ENCODE measurements around the gene SMIM29. TPM values are rescaled to one million over a fixed set of nuclear protein-coding genes. Genes with fewer than 3 reads are reported as not detected.

The SMIM29 gene
- total RNA-seq, 1 donor from 2014 or later = 43.6 TPM

GRCh38 chr6:34235307-34236130, 13.3 kb downstream of the SMIM29 start:
- no peak for DNase-seq (ENCODE audit: low read depth)
- no peak for TF ChIP-seq CTCF (conservative IDR thresholded peaks at IDR 0.05; ENCODE audit: low read depth, low read length)
- peak overlapping the region; percentile 71 for H3K4me3 ChIP-seq (ENCODE audit: low read depth, low read length)

DNA sequence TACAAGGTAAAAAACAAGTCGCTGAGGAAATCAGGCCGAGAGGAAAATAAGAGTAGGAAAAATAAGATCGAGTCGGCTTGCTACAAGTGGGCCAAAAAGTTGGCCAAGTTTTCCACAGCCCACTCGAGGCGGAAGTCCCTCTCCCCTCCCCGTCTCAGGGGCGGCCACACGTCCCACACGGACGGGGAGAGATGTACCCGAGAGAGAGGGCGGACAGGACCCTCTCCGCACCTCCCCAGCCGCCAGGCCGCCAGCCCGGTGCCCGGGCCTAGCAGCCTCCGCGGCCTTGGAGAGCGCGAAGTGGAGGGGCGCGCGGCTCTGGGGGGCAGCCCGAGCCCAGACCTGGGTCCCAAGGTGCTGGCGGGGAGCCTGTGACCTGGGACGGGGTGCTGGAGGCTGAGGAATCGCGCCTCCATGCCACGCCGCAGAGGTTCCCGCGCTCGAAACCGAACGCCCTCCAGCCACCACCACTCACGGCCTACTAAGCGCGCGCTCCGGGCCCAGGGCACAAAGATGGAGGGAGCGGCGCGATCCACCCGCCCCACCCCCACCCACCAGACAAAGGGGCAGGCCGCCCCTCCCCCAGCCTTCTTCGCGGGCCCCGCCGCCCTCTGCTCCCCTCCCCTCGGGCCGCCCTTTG, 14.0 kb downstream of the SMIM29 start:
- no peak for TF ChIP-seq CTCF (conservative IDR thresholded peaks at IDR 0.05; ENCODE audit: low read depth, low read length)
- DNase-seq (ENCODE audit: low read depth) = no peak

GRCh38 chr6:34233867-34234266, 14.9 kb downstream of the SMIM29 start:
- no peak for DNase-seq (ENCODE audit: low read depth)
- TF ChIP-seq CTCF (conservative IDR thresholded peaks at IDR 0.05; ENCODE audit: low read depth, low read length) = no peak
- H3K4me3 ChIP-seq (ENCODE audit: low read depth, low read length) = no peak overlapping the region

More for the DNA sequence above, 14.0 kb downstream of the SMIM29 start:
- H3K4me3 ChIP-seq (ENCODE audit: low read depth, low read length) = no peak overlapping the region

DNA sequence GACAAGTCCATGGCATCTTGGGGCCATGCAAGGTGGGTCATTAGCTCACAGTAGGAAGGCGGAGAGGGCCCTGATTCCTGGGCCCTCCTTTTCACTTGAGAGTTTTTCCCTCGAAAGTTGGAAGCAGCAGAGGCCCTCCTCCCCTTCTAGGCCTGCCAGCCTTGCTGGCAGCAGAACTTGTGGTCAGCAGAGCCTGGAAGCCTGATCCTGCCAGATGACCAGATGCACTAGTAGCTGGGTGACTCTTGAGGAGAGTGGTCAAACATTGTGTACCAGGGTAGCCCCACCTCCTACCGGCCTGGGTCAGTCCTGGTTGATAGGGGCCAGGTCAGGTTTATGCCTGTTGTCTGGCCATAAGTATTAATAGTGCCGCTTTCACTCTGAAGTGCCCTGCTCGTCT, 15.9 kb downstream of the SMIM29 start:
- no peak for TF ChIP-seq CTCF (conservative IDR thresholded peaks at IDR 0.05; ENCODE audit: low read depth, low read length)
- no peak overlapping the region for H3K4me3 ChIP-seq (ENCODE audit: low read depth, low read length)
- no peak for DNase-seq (ENCODE audit: low read depth)

DNA sequence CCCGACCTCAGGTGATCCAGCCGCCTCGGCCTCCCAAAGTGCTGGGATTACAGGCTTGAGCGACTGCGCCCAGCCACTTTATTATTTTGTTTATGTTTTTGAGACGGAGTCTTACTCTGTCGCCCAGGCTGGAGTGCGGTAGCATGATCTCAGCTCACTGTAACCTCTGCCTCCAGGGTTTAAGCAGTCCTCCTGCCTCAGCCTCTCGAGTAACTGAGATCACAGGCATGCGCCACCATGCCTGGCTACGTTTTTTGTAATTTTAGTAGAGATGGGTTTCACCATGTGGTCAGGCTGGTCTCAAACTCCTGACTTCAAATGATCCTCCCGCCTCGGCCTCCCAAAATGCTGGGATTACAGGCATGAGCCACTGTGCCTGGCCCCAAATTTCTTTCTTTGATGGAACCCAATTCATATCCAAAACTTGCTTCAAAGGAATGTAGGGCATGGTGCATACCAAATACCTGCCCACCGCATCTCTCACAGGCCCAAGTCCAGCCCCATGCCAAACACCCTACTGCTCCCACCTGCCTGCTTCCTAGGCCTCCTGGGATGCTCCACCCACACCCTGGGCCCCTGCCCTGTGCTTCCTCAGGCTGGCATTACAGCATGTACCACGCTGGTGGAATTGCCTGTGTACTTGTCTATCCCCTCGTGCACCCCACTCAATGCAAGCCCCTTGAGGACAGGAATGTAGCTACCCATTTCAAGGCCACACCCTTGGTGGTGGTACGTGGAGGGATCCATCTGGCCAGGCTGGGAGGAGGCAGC, 17.1 kb downstream of the SMIM29 start:
- no peak for TF ChIP-seq CTCF (conservative IDR thresholded peaks at IDR 0.05; ENCODE audit: low read depth, low read length)
- H3K4me3 ChIP-seq (ENCODE audit: low read depth, low read length) = no peak overlapping the region
- no peak for DNase-seq (ENCODE audit: low read depth)

DNA sequence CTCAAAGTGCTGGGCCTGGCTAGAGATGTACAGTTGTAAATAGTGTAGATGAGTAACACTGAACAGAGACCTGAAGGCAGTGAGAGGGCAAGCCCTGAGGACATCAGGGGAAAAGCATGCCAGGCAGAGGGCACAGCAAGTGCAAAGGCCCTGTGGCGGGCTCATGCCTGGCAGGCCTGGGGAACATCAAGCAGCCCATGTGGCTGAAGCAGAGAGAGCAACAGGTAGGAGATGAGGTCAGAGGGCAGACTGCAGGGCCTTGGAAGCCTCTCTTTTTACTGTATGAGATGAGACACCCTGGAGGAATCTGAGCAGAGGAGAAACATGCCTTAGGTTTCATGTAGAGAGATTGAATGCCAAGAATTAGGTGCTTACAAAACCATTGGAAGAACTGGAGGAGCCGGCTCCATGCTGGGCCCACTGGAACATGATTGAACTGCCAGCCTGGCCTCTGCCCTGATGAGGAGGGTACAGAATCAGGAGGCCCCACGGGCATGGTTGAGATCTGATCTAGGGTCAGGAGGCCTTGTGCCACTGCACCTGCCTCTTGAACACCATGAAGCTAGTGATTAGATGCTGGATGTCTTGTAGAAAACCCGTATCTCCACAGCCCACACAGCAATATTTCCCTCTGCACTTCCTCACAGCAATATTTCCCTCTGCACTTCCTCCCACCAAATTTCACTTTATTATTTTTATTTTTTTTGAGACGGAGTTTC, 18.0 kb downstream of the SMIM29 start:
- no peak overlapping the region for H3K4me3 ChIP-seq (ENCODE audit: low read depth, low read length)
- no peak for TF ChIP-seq CTCF (conservative IDR thresholded peaks at IDR 0.05; ENCODE audit: low read depth, low read length)
- no peak for DNase-seq (ENCODE audit: low read depth)
